Upper lobe of right lung (tissue), 1 donor: ENCODE results near the gene HMGCS2. TPM values are rescaled to one million over a fixed set of nuclear protein-coding genes. Genes with fewer than 3 reads are reported as not detected.
"Not testable (repeated sequence)": the region's sequence is repeated elsewhere in the genome, so short reads cannot be mapped to it uniquely, and the experiment has no call there.

Experiments
- ATAC-seq: fragments of 200-7000 bp; cut with Tn5 transposase; one replicate; pipeline ENCODE4 v1.9.1; 2020; ENCODE audit warnings: mild to moderate bottlenecking, moderate library complexity
- DNase-seq: peaks from one replicate; pipeline ENCODE4 v3.0.0-alpha.2; 2020
- H3K27ac ChIP-seq: fragments of 200-600 bp; one replicate; pipeline ENCODE4 v1.8.0; 2022
- H3K27me3 ChIP-seq: fragments of 200-600 bp; one replicate; pipeline ENCODE4 v1.8.0; 2022; ENCODE audit warnings: mild to moderate bottlenecking
- H3K36me3 ChIP-seq: fragments of 200-600 bp; one replicate; pipeline ENCODE4 v1.8.0; 2022
- H3K4me1 ChIP-seq: fragments of 200-600 bp; one replicate; pipeline ENCODE4 v1.8.0; 2022
- H3K4me3 ChIP-seq: fragments of 200-600 bp; one replicate; pipeline ENCODE4 v1.8.0; 2022; ENCODE audit warnings: mild to moderate bottlenecking
- H3K9me3 ChIP-seq: fragments of 200-600 bp; one replicate; pipeline ENCODE4 v1.8.0; 2022
- CTCF ChIP-seq: fragments of 200-600 bp; IDR thresholded peaks from one replicate; pipeline ENCODE4 v1.8.0; 2022; ENCODE audit warnings: antibody characterized with exemption
- intact Hi-C: fragments of 100-400 bp; cut with DNase I; formaldehyde crosslinking; loops from one replicate; pipeline ENCODE4 v1.11.0; 2022
- total RNA-seq: library from RNA; stranded (reverse); fragmentation: NEBNext Ultra II Directional; extraction: Animal tissue kit (Norgen Biotek cat#: 25700); gene quantifications from one replicate; pipeline ENCODE4 v1.2.1, GENCODE V29; 2021
- donor health status: DM: no; HTN: yes; CAD: no; lungs with severe emphysema.

Gene HMGCS2
- total RNA-seq, 1 donor from 2014 or later, result not detected

DNA sequence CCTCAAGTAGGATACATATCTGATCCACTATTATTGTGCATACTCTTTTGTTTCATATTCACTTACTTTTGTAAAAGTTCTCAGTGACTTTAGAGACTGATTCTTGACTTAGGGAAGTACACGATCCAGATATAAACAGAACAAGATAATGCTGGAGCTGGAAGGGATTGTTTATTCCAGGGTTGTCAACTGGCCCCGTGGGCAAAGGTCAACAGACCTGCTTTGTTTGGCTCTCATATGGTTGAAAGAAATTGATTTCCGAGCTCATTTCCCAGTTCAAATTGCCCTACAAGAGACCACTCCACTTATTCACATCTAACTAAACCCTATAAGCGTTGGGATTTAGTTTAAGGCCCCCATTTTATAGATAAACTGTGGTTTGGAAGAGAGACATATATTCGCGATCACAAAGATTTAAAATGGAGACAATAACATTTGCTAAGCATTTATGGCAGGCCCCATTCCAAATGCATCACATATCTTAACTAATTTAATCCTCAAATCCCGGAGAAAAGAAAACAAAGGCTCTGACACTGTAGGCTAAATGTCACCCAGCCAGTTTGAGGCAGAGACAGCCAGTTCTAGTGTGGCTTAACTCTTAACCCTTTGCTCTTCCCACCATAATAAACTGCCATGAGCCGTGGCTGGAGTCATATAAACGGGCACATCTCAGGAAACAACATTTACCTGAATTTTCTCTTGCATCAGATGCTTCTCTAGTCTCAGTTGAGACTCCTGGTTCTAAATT lies 21.9 kb upstream of the HMGCS2 start:
- Histone ChIP-seq H3K4me3 (no peak overlapping the region), H3K27ac (no peak overlapping the region), H3K36me3 (no peaks in the 10 kb centered on the region), H3K4me1 (no peaks in the 10 kb centered on the region), H3K27me3 (no peaks in the 10 kb centered on the region), H3K9me3 (no peaks in the 10 kb centered on the region)
- ATAC-seq, result no peak
- DNase-seq, result no peak
- TF ChIP-seq CTCF, result no peak
- intact Hi-C loops, result no loop called here

DNA sequence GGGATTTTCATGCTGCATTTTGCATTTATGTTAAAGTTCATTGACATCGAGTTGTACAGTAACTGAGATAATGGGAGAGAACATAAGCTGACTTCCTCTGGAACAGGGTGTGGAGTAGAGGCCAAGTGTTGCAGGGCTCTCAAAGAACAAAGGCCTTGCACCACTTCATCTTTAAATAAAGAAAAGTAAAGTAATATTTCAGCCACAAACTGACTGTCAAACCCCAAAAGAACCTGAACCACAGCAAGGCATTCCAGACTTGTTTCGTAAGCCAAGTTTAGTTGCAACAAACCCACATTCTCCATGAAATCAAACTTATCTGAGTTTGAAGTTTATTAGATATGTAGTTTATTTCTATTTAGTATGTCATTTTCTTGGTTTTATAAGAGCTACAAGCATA lies 19.1 kb upstream of the HMGCS2 start:
- H3K27me3 ChIP-seq, result no peaks in the 10 kb centered on the region
- H3K4me3 ChIP-seq, result no peak overlapping the region
- peak; percentile 74 for ATAC-seq
- no peak overlapping the region for H3K27ac ChIP-seq
- peaks cover 14% of the 10 kb centered on the region for H3K4me1 ChIP-seq
- no peaks in the 10 kb centered on the region for H3K36me3 ChIP-seq
- no peak for TF ChIP-seq CTCF
- intact Hi-C loops, result no loop called here
- no peak for DNase-seq
- H3K9me3 ChIP-seq, result no peaks in the 10 kb centered on the region

DNA sequence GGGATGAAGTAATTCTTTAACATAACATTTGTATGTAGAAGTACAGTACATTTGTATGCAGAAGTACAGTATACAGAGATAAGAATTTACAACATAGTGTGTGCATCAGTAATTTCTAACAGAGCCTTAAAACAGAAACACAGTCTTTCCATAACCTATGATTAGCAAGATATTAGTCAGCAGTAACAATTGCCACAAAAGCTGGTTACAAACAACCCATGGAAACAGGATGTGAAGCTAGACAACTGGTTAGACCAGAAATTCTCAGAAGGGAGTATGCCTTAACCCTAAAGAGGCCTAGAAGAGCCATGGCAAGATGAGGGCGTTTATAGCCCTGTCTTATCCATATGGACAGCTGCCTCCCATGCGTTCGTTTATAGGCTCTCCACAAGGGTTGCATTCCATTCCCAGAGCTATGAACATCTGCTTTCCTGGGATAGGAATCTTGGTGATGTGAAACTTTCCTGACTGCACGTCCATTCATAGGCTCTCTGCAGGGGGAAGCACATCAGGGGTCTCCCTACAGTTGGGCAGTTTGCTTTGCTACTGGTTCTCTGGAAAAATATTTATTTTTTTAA lies 17.9 kb upstream of the HMGCS2 start:
- H3K4me3 ChIP-seq, ATAC-seq, DNase-seq, H3K9me3 ChIP-seq, H3K27me3 ChIP-seq, intact Hi-C loops, H3K36me3 ChIP-seq, H3K27ac ChIP-seq: not testable (repeated sequence)
- peaks cover 14% of the 10 kb centered on the region for H3K4me1 ChIP-seq

- H3K4me1 ChIP-seq, result peaks cover 14% of the 10 kb centered on the region
- H3K27ac ChIP-seq, ATAC-seq, H3K4me3 ChIP-seq, DNase-seq, intact Hi-C loops, H3K27me3 ChIP-seq, H3K36me3 ChIP-seq, H3K9me3 ChIP-seq: not testable (repeated sequence)
Observed at GRCh38 chr1:119786046-119786445, 17.3 kb upstream of the HMGCS2 start.

GRCh38 chr1:119784191-119784781 lies 15.6 kb upstream of the HMGCS2 start:
- no peaks in the 10 kb centered on the region for H3K9me3 ChIP-seq
- peak; percentile 90 for DNase-seq
- intact Hi-C loops, result no loop called here
- no peak overlapping the region for H3K4me3 ChIP-seq
- peaks cover 14% of the 10 kb centered on the region for H3K4me1 ChIP-seq
- no peaks in the 10 kb centered on the region for H3K27me3 ChIP-seq
- no peaks in the 10 kb centered on the region for H3K36me3 ChIP-seq
- peak; percentile 78 for ATAC-seq
- no peak for TF ChIP-seq CTCF
- H3K27ac ChIP-seq, result no peak overlapping the region

DNA sequence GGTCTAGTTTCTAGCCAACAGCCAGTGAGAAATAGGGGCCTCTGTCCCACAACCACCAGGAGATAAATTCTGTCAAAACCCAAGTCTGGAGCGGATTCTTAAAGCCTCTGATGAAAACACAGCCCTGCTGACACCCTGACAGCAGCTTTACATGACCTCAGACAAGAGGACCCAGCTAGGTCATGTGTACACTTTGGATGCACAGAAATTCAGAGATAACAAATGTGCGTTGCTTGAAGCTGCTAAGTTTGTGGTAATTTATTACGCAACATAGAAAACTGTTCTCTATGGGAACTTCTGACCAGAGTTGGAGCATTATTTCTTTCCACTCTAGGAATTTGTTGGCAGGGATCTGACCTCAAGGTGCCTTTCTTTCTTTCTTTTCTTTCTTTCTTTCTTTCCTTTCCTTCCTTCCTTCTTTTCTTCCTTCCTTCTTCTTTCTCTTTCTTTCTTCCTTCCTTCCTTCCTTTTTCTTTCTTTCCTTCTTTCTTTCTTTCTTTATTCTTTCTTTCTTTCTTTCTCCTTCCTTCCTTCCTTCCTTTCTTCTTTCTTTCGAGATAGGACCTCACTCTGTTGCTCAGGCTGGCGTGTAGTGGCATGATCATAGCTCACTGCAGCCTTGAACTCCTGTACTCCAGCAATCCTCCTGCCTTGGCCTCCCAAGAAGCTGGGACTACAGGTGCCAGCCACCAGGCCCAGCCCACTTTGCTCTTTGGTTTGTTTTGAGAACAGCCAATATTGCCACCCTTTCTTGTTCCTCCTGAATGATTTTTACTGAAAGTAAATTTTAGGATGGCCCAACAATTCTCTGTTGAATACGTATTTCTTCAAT lies 14.9 kb upstream of the HMGCS2 start:
- Histone ChIP-seq H3K36me3 (no peaks in the 10 kb centered on the region), H3K4me3 (no peak overlapping the region), H3K27me3 (no peaks in the 10 kb centered on the region), H3K4me1 (peaks cover 14% of the 10 kb centered on the region), H3K27ac (no peak overlapping the region), H3K9me3 (no peaks in the 10 kb centered on the region)
- DNase-seq (no peak), ATAC-seq (no peak)
- intact Hi-C loops, result no loop called here
- TF ChIP-seq CTCF, result no peak
